ENCODE measurements around the gene NKAIN2.

DNA sequence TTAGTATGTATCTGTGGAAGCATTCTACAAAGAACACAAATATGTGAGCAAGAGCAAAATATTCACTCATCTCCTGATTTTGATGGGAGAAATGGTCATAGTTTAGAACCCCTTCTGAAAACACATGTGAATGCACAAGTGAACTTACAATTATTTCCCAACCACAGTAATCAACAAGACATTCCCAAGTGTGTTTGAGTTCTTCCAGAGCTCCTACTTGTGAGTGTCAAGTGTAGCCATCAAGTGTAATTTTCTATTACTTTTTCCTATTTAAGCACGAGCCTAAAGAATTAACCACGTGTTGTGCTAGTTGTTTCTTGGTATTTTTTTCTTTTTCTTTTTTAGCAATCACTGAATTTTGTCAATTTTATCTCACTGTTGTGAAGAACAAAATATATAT, 402.3 kb downstream of the NKAIN2 start:
- TF ChIP-seq ISL1 (CRISPR knock-in tag; IDR thresholded peaks at IDR 0.05) (no peak), TCF4 (CRISPR knock-in tag; IDR thresholded peaks at IDR 0.05; ENCODE audit: borderline replicate concordance) (no peak), ARNTL (CRISPR knock-in tag; IDR thresholded peaks at IDR 0.05; ENCODE audit: borderline replicate concordance, low read depth) (no peak)
